Thymus (tissue), 11 donors: ENCODE results near the gene SCN11A. TPM values are rescaled to one million over a fixed set of nuclear protein-coding genes. Genes with fewer than 3 reads are reported as not detected.

Experiments
- DNase-seq, 9 donors: peaks; one replicate each; pipeline ENCODE4 v3.0.0-alpha.2; 2013; ENCODE audit warnings: low spot score in 9 of 9, low read depth in 6 of 9, missing footprints in 1 of 9
- H3K27ac ChIP-seq, 2 donors: one replicate each; pipeline ENCODE4 v1.5.1; 2013; ENCODE audit warnings: control low read depth in 1 of 2, low read depth in 1 of 2, low read length in 1 of 2, mild to moderate bottlenecking in 1 of 2, moderate library complexity in 1 of 2
- H3K27me3 ChIP-seq, 2 donors: one replicate each; pipeline ENCODE4 v1.5.1; 2013; ENCODE audit warnings: low read length in 1 of 2; ENCODE audit not compliant: control insufficient read depth in 2 of 2, insufficient read depth in 1 of 2
- H3K36me3 ChIP-seq, 2 donors: one replicate each; pipeline ENCODE4 v1.5.1; 2013; ENCODE audit warnings: low read length in 1 of 2, mild to moderate bottlenecking in 1 of 2, moderate library complexity in 1 of 2; ENCODE audit not compliant: control insufficient read depth in 2 of 2, insufficient read depth in 2 of 2
- H3K4me1 ChIP-seq, 2 donors: one replicate each; pipeline ENCODE4 v1.5.1; 2013; ENCODE audit warnings: low read length in 2 of 2; ENCODE audit not compliant: control insufficient read depth in 2 of 2, insufficient read depth in 2 of 2
- H3K4me3 ChIP-seq, 2 donors: one replicate each; pipeline ENCODE4 v1.5.1; 2013; ENCODE audit warnings: low read length in 2 of 2, control low read depth in 1 of 2, mild to moderate bottlenecking in 1 of 2
- H3K9me3 ChIP-seq, 2 donors: one replicate each; pipeline ENCODE4 v1.5.1; 2013; ENCODE audit warnings: low read length in 1 of 2, mild to moderate bottlenecking in 1 of 2; ENCODE audit not compliant: control insufficient read depth in 2 of 2, insufficient read depth in 1 of 2
- WGBS: extraction: QIAGEN DNeasy Blood & Tissue Kit; methylation state at CpG from one replicate; pipeline ENCODE4 v1.1.7; 2013; 5-methylcytosine and 5-hydroxymethylcytosine counted together
- polyA plus RNA-seq: library from polyadenylated mRNA; stranded (reverse); fragments of 200-250 nt; gene quantifications from one replicate; pipeline ENCODE4 v1.2.3, GENCODE V29; 2013
- total RNA-seq: library from RNA; stranded (reverse); fragments of 120-200 nt; gene quantifications from one replicate; pipeline ENCODE4 v1.2.4, GENCODE V29; 2013
- donor health status: healthy.

SCN11A gene
- total and polyA plus RNA-seq, 2 donors: 0.38 to 0.59 TPM

DNA sequence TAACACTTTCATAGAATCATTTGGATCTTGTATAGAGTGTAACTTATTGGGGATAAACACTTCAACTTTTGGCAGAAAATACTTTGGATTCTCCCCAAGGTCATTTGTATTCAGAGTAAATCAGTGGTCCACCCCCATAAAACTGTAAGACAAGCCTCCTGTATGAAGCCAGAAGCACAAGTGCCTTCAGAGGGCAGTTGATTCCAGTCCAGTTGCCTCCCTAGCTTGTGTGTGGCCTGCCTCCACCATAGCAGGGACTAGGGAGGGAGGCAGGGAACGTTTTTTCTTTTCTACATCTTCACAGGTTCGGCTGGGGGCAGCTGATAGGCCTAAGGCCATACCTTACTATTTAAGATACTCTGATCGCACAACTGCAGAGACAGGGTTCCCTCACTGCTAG is 44.0 kb upstream of the SCN11A start:
- Histone ChIP-seq H3K9me3 (no peaks in the 10 kb centered on the region), H3K27me3 (no peaks in the 10 kb centered on the region), H3K27ac (no peak overlapping the region), H3K4me3 (no peak overlapping the region), H3K36me3 (peaks cover 75 to 90% of the 10 kb centered on the region in 2 donors), H3K4me1 (no peaks in the 10 kb centered on the region)
- WGBS: 93% methylated on average over 3 of the region's 3 CpGs
- no peak for DNase-seq

- no peak overlapping the region for H3K27ac ChIP-seq
Measured at GRCh38 chr3:39094851-39095677, 43.3 kb upstream of the SCN11A start.

GRCh38 chr3:39090922-39091321 is 39.2 kb upstream of the SCN11A start:
- Histone ChIP-seq H3K27me3 (no peaks in the 10 kb centered on the region), H3K9me3 (no peaks in the 10 kb centered on the region), H3K36me3 (peaks cover 61 to 83% of the 10 kb centered on the region in 2 donors), H3K4me1 (no peaks in the 10 kb centered on the region), H3K4me3 (no peak overlapping the region), H3K27ac (no peak overlapping the region)
- WGBS: 92% methylated on average over 2 of the region's 2 CpGs
- DNase-seq: no peak

More at GRCh38 chr3:39094851-39095677, 43.3 kb upstream of the SCN11A start:
- Histone ChIP-seq H3K4me1 (no peaks in the 10 kb centered on the region), H3K27me3 (no peaks in the 10 kb centered on the region), H3K9me3 (no peaks in the 10 kb centered on the region), H3K36me3 (peaks cover 68 to 84% of the 10 kb centered on the region in 2 donors), H3K4me3 (no peak overlapping the region)
- no peak for DNase-seq
- WGBS: 97% methylated on average over 7 of the region's 7 CpGs

GRCh38 chr3:39088889-39089288 is 37.1 kb upstream of the SCN11A start:
- DNase-seq: no peak
- peaks cover 45 to 68% of the 10 kb centered on the region in 2 donors for H3K36me3 ChIP-seq
- H3K4me3 ChIP-seq: no peak overlapping the region
- H3K27me3 ChIP-seq: no peaks in the 10 kb centered on the region
- H3K4me1 ChIP-seq: no peaks in the 10 kb centered on the region
- H3K27ac ChIP-seq: no peak overlapping the region
- no peaks in the 10 kb centered on the region for H3K9me3 ChIP-seq
- 96% methylated on average over 3 of the region's 3 CpGs for WGBS

DNA sequence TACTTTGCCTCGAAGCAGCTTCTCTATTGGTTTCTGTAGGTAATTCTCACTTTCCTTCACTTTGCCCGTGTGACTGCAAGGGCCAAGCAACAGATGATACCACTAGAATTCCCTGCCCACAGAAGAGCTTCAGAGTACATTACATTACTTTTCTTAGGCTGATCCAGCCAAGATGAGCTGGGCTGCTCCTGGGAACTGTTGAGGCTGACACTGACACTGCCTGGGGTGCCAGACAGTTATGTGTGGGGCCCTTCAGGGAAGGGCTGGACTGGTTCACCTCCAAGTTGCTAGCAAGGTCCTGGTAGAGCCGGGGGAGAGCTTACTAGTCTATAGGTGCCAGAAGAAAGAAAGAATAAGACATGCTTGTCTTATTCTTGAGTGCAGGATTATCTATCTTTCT is 36.7 kb upstream of the SCN11A start:
- H3K36me3 ChIP-seq: peaks cover 44 to 67% of the 10 kb centered on the region in 2 donors
- no peak overlapping the region for H3K27ac ChIP-seq
- 98% methylated on average over 3 of the region's 3 CpGs for WGBS
- no peaks in the 10 kb centered on the region for H3K4me1 ChIP-seq
- no peaks in the 10 kb centered on the region for H3K9me3 ChIP-seq
- H3K27me3 ChIP-seq: no peaks in the 10 kb centered on the region
- no peak for DNase-seq
- H3K4me3 ChIP-seq: no peak overlapping the region

- WGBS: 97% methylated on average over 4 of the region's 4 CpGs
- H3K4me1 ChIP-seq: no peaks in the 10 kb centered on the region
- H3K9me3 ChIP-seq: no peaks in the 10 kb centered on the region
- no peak overlapping the region for H3K27ac ChIP-seq
- peaks cover 37 to 62% of the 10 kb centered on the region in 2 donors for H3K36me3 ChIP-seq
- DNase-seq: no peak
- H3K27me3 ChIP-seq: no peaks in the 10 kb centered on the region
- no peak overlapping the region for H3K4me3 ChIP-seq
Measured at GRCh38 chr3:39086144-39086543, 34.4 kb upstream of the SCN11A start.

GRCh38 chr3:39082666-39083313 is 31.0 kb upstream of the SCN11A start:
- Histone ChIP-seq H3K36me3 (peaks cover 31 to 47% of the 10 kb centered on the region in 2 donors), H3K4me3 (no peak overlapping the region), H3K27me3 (no peaks in the 10 kb centered on the region), H3K9me3 (no peaks in the 10 kb centered on the region), H3K27ac (no peak overlapping the region), H3K4me1 (no peaks in the 10 kb centered on the region)
- 97% methylated on average over 4 of the region's 4 CpGs for WGBS
- DNase-seq: no peak

DNA sequence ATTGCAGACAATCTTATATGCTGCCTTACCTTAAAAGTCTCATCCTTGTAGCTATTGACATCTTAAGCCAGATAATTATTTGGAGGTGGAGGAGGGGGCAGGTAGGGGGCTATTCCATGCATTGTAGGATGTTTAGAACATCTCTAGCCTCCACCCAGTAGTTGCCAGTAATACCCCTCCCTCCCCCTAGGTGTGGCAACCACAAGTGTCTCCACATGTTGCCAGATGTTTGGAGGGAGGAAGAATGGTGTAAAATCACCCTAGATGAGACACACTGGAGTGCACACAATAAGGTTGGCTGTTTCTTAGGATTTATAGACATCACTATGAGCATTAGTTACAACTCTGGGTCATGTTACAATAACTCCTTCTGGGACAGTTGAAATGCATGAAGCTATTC is 28.3 kb upstream of the SCN11A start:
- Histone ChIP-seq H3K4me3 (no peak overlapping the region), H3K27ac (no peak overlapping the region), H3K9me3 (no peaks in the 10 kb centered on the region), H3K27me3 (no peaks in the 10 kb centered on the region), H3K36me3 (peaks cover 31 to 49% of the 10 kb centered on the region in 2 donors), H3K4me1 (no peaks in the 10 kb centered on the region)
- no peak for DNase-seq

DNA sequence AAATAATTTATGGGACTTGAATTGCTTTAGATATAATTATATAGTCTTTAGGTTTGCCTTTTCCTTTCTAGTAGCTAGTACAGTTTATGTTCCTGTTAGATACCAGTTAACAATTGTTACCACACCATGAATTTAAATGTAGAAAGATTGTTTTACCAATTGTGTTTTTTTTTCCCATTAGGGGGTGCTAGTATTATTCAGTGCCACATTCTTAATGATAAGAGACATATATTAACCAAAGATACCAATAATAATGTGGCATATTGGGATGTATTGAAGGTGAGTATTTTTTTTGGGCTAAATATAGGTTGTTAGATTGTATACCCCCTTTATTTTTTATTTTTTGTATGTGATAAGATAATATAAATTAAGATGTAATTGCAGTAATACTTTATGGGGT is 27.8 kb upstream of the SCN11A start:
- no peaks in the 10 kb centered on the region for H3K9me3 ChIP-seq
- no peak overlapping the region for H3K4me3 ChIP-seq
- no peaks in the 10 kb centered on the region for H3K27me3 ChIP-seq
- no peaks in the 10 kb centered on the region for H3K4me1 ChIP-seq
- DNase-seq: no peak
- H3K36me3 ChIP-seq: peaks cover 36 to 54% of the 10 kb centered on the region in 2 donors
- no peak overlapping the region for H3K27ac ChIP-seq
